ENCODE data around the gene CCL8.

DNA sequence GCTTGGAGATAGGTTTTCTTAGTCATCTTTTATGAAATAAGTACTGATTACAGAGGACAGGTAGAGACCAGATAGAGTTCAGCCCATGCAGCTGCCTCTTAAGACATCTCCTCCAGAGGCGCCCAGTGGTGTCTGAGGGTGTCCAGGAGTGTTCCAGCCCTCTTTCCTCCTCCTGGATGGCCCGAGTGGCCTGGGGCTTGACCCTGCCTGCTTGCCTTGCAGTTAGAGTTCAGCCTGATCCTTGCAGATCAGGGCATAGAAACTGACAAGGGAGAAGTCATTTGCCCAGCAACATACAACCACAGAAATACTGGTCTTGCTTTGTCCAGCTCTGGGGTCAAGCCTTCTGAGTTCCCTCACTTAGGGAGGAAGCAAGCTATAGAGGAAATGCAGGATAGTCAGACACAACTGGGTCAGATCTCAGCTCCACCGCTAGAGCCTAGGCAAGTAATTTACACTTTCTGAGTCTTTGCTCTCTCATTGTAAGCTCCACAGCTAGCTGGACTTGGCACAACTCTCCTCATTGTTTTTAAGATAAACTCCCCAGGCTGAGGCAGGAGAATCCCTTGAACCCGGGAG is 47.4 kb downstream of the CCL8 start:
- TF ChIP-seq, protein P1, sequence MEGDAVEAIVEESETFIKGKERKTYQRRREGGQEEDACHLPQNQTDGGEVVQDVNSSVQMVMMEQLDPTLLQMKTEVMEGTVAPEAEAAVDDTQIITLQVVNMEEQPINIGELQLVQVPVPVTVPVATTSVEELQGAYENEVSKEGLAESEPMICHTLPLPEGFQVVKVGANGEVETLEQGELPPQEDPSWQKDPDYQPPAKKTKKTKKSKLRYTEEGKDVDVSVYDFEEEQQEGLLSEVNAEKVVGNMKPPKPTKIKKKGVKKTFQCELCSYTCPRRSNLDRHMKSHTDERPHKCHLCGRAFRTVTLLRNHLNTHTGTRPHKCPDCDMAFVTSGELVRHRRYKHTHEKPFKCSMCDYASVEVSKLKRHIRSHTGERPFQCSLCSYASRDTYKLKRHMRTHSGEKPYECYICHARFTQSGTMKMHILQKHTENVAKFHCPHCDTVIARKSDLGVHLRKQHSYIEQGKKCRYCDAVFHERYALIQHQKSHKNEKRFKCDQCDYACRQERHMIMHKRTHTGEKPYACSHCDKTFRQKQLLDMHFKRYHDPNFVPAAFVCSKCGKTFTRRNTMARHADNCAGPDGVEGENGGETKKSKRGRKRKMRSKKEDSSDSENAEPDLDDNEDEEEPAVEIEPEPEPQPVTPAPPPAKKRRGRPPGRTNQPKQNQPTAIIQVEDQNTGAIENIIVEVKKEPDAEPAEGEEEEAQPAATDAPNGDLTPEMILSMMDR (IDR thresholded peaks at IDR 0.05; ENCODE audit: low read depth, low read length, poor library complexity, severe bottlenecking): no peak
- no peak for TF ChIP-seq EZH2phosphoT487 (IDR thresholded peaks at IDR 0.05; ENCODE audit: borderline replicate concordance, low read length)
